ENCODE data around the gene HUWE1.

DNA sequence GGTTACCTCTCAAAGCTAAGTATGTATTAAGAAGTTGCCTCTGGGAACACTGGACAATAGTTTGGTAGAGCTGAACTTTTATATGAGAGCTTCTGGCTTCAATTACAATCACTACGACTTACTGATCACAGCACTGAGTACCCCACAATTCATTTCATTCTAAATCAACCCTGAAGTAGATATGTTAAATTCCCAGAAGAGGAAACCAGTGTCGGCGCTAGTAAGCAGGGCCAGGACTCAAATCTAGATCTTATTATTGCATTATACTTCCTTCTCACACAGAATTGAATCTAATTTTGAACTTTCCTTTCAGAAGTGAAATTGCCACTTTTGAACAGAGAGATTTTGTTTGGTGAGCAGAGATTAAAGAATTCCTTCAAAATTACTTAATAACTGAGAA, 41.8 kb downstream of the HUWE1 start:
- TF ChIP-seq, protein P1, sequence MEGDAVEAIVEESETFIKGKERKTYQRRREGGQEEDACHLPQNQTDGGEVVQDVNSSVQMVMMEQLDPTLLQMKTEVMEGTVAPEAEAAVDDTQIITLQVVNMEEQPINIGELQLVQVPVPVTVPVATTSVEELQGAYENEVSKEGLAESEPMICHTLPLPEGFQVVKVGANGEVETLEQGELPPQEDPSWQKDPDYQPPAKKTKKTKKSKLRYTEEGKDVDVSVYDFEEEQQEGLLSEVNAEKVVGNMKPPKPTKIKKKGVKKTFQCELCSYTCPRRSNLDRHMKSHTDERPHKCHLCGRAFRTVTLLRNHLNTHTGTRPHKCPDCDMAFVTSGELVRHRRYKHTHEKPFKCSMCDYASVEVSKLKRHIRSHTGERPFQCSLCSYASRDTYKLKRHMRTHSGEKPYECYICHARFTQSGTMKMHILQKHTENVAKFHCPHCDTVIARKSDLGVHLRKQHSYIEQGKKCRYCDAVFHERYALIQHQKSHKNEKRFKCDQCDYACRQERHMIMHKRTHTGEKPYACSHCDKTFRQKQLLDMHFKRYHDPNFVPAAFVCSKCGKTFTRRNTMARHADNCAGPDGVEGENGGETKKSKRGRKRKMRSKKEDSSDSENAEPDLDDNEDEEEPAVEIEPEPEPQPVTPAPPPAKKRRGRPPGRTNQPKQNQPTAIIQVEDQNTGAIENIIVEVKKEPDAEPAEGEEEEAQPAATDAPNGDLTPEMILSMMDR (IDR thresholded peaks at IDR 0.05) = no peak
- no peak for TF ChIP-seq POLR2A (IDR thresholded peaks at IDR 0.05)

Data from heart left ventricle (tissue), 13 donors.